ENCODE data around the gene TIAM2. TPM values are rescaled to one million over a fixed set of nuclear protein-coding genes. Genes with fewer than 3 reads are reported as not detected.
A peak's percentile ranks its signal among the peaks of the same experiment; 100 is the strongest.
"Not testable (repeated sequence)": the region's sequence is repeated elsewhere in the genome, so short reads cannot be mapped to it uniquely, and the experiment has no call there.

Gene TIAM2
- total and polyA plus RNA-seq, 2 donors: 12.1 to 26.8 TPM

DNA sequence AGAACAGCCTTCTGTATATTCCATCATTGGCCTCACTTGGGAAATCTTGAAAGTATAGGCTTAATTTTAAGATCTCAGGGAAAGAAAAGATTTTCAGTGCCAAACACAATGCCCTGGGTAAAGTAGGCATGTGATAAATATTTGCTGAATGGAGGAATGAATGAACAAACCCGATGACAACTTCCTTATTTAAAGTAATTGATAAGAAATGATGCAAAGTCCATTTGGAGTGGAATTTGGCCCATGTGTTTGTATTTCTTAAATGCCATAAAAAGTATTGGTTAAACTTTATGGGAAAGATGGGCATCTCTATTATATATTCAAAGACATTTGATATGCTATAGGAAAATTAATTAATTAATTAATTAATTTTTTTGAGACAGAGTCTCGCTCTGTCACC, 3.7 kb downstream of the TIAM2 start:
- Histone ChIP-seq H3K27ac (ENCODE audit: low read depth) (no peak overlapping the region), H3K4me3 (ENCODE audit: low read depth, low read length) (no peak overlapping the region), H3K4me1 (ENCODE audit: insufficient read depth) (no peaks in the 10 kb centered on the region), H3K36me3 (ENCODE audit: insufficient read depth) (no peaks in the 10 kb centered on the region)
- WGBS: 97% methylated on average over 2 of the region's 2 CpGs
- no peak for DNase-seq (ENCODE audit: extremely low spot score)

DNA sequence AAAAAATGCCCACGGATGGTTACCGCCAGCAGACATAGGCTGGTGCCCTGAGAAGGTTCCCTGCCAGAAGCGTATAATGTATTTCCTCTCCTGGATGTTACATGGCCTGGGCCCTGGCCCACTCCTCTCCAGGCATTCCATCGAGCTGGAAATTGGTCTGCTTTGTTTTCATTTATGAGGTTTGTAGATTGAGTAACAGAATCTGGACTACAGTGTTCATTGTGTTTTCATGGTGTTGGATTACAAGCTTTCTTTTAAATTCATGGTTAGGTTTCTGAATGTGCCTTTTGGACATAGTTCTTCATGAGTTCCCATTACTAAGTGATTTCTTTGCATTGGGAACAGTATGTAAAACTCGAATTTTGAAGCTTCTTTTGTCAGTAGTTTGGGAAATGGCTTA, 6.4 kb downstream of the TIAM2 start:
- 80% methylated on average over 5 of the region's 5 CpGs for WGBS
- H3K36me3 ChIP-seq (ENCODE audit: insufficient read depth): no peaks in the 10 kb centered on the region
- H3K4me1 ChIP-seq (ENCODE audit: insufficient read depth): no peaks in the 10 kb centered on the region
- H3K4me3 ChIP-seq (ENCODE audit: low read depth, low read length): no peak overlapping the region
- DNase-seq (ENCODE audit: extremely low spot score): no peak
- no peak overlapping the region for H3K27ac ChIP-seq (ENCODE audit: low read depth)

DNA sequence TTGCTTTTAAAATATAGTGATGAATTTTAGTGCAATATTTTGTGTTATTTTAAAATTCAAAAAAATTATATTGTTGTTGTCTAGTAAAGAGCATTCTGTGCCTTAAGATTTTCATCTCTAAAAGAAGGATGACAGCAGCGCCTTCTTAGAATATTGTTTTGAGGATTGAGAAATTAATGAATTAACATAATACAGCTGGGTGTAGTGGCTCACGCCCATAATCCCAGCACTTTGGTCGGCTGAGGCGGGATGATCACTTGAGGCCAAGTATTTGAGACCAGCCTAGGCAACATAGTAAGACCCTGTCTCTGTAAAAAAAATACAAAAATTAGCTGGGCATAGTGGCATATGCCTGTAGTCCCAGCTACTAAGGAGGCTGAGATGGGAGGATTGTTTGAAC, 6.8 kb downstream of the TIAM2 start:
- Histone ChIP-seq H3K4me1 (ENCODE audit: insufficient read depth) (no peaks in the 10 kb centered on the region), H3K27ac (ENCODE audit: low read depth) (no peak overlapping the region), H3K4me3 (ENCODE audit: low read depth, low read length) (no peak overlapping the region), H3K36me3 (ENCODE audit: insufficient read depth) (no peaks in the 10 kb centered on the region)
- WGBS: 93% methylated on average over 4 of the region's 4 CpGs
- DNase-seq (ENCODE audit: extremely low spot score): no peak

DNA sequence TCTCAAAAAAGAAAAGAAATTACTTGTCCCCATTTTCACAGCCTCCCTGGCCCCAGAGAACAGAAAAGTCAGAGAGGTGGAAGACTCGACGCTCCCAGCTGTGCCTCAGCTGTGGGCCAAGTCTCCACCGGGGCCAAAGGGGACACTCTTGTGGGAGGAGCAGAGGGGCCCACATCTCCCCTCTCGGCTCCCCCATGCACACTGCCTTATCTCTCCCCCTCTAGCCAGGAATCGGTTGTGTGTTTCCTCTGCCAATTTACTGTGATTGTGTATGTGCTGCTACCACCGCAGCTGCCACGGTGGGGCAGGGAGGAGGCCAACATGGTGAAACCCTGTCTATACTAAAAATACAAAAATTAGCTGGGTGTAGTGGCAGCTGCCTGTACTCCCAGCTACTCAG, 8.4 kb downstream of the TIAM2 start:
- no peak overlapping the region for H3K4me3 ChIP-seq (ENCODE audit: low read depth, low read length)
- no peaks in the 10 kb centered on the region for H3K36me3 ChIP-seq (ENCODE audit: insufficient read depth)
- no peak for DNase-seq (ENCODE audit: extremely low spot score)
- 57% methylated on average over 7 of the region's 7 CpGs for WGBS
- H3K27ac ChIP-seq (ENCODE audit: low read depth): no peak overlapping the region
- no peaks in the 10 kb centered on the region for H3K4me1 ChIP-seq (ENCODE audit: insufficient read depth)

DNA sequence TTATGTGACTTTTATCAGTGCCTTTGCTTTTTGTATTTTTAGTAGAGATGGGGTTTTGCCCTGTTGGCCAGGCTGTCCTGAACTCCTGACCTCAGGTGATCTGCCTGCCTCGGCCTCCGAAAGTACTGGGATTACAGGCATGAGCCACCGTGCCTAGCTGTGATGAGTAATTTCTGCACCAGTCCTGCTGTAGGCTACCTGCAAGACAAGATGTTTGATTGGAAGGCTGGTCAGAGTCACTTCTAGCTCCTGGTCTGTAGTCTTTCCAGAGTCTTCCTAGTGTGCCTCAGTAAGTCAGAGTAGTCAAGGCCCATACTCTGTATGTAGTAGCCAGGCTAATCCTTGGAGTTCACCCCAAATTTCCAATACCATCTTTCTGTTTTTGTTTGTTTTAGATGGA, 8.9 kb downstream of the TIAM2 start:
- no peak for DNase-seq (ENCODE audit: extremely low spot score)
- H3K27ac ChIP-seq (ENCODE audit: low read depth): no peak overlapping the region
- H3K36me3 ChIP-seq (ENCODE audit: insufficient read depth): no peaks in the 10 kb centered on the region
- no peaks in the 10 kb centered on the region for H3K4me1 ChIP-seq (ENCODE audit: insufficient read depth)
- H3K4me3 ChIP-seq (ENCODE audit: low read depth, low read length): no peak overlapping the region
- WGBS: 91% methylated on average over 3 of the region's 3 CpGs

DNA sequence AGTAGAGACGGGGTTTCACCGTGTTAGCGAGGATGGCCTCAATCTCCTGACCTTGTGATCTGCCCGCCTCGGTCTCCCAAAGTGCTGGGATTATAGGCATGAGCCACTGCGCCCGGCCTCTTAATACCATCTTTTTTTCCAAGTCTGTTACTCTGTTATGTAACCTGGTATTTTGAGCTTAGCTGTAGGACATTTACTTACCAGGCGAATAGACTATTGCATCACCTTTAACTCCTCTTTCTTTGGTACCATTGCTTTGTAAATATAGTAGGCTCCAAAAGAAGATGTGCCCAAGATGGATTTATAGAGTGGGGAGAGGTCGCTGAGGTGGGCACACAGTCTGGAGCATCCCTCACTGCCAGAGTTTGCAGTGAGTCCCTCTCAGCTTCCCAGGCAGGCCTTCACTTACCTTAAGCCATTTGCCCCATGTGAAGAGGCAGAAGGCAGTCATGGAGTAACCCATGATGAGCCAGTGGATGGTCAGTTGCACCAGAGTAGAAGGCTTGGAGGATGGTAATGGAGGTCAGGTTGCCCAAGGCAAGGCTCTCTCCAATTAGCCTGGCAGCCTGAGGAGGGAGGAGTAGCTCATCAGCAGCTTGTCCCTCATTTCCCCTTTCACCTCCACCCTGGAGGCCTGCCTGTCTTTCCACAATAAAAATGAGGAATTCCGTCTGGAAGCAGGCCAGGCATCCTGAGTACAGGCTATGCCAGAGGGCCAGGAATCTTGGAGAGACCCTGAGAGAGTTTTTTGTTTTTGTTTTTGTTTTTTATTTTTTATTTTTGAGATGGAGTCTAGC, 9.7 kb downstream of the TIAM2 start:
- H3K36me3 ChIP-seq (ENCODE audit: insufficient read depth): no peaks in the 10 kb centered on the region
- WGBS: 92% methylated on average over 10 of the region's 10 CpGs
- no peak for DNase-seq (ENCODE audit: extremely low spot score)
- H3K27ac ChIP-seq (ENCODE audit: low read depth): no peak overlapping the region
- no peak overlapping the region for H3K4me3 ChIP-seq (ENCODE audit: low read depth, low read length)
- H3K4me1 ChIP-seq (ENCODE audit: insufficient read depth): no peaks in the 10 kb centered on the region

DNA sequence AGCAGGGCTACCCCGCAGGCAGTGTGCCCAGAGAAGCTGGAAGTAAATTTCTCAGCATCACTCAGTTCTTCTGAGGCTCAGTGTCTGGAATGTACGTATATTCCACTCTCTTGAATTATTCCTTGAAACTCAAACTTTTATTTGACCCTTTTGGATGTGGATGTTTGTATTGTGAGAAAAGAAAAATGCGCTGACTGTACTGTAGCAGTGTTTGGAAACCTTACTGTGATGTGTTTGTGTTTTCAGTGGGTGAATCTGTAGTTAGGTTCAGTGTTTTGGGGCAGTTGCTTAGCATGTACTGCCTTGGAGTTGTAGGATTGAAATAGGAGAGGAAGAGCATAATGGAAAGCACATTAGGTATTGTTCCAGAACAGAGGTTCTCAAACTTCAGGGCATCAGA, 13.5 kb downstream of the TIAM2 start:
- WGBS: 69% methylated on average over 3 of the region's 3 CpGs
- Histone ChIP-seq H3K4me3 (ENCODE audit: low read depth, low read length) (no peak overlapping the region), H3K36me3 (ENCODE audit: insufficient read depth) (no peaks in the 10 kb centered on the region), H3K27ac (ENCODE audit: low read depth) (no peak overlapping the region), H3K4me1 (ENCODE audit: insufficient read depth) (no peaks in the 10 kb centered on the region)
- DNase-seq (ENCODE audit: extremely low spot score): no peak

DNA sequence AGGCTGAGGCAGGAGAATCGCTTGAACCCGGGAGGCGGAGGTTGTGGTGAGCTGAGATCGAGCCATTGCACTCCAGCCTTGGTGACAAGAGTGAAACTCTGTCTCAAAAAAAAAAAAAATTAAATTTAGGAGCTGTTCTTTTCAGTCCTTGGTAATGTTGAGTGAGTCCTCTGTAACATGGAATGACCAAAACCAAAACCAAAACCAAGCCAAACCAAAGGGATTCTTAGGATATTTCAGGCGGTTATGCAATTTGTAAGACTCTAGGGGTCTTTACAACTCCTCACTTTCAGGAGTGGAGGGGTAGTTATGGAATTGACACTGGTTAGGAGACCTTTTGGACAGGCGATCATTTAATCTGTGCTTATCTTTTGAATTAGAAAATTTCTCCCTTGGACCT, 15.8 kb downstream of the TIAM2 start:
- no peak for DNase-seq (ENCODE audit: extremely low spot score)
- 94% methylated on average over 6 of the region's 6 CpGs for WGBS
- Histone ChIP-seq H3K4me1 (ENCODE audit: insufficient read depth) (no peaks in the 10 kb centered on the region), H3K36me3 (ENCODE audit: insufficient read depth) (no peaks in the 10 kb centered on the region), H3K27ac (ENCODE audit: low read depth) (no peak overlapping the region), H3K4me3 (ENCODE audit: low read depth, low read length) (no peak overlapping the region)

DNA sequence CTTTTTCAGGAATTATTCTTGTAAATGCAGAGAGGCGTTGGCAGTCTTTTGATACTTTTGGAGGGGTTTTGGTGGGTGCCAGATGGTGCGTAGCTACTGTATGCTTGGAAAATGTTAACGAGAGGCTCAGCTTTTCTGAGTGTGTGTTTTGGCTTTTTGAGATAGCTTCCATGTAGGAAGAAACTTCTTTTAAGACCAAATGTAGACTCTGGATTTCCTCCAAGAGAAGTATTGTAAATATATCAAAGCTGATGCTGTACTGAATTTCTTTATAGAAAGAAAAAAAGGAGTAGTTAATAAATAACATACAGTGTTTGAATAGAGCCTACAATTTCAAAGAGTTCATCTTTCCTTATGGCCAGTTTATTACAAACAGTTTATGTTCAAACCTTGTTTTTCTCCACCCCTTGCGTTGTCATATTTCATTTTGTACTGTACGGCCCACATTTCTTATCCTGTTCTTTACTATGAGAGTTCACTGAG, 16.7 kb downstream of the TIAM2 start:
- DNase-seq (ENCODE audit: extremely low spot score): peak; percentile 58
- H3K36me3 ChIP-seq (ENCODE audit: insufficient read depth): no peaks in the 10 kb centered on the region
- no peak overlapping the region for H3K27ac ChIP-seq (ENCODE audit: low read depth)
- H3K4me3 ChIP-seq (ENCODE audit: low read depth, low read length): no peak overlapping the region
- WGBS: 36% methylated on average over 5 of the region's 5 CpGs
- H3K4me1 ChIP-seq (ENCODE audit: insufficient read depth): no peaks in the 10 kb centered on the region

DNA sequence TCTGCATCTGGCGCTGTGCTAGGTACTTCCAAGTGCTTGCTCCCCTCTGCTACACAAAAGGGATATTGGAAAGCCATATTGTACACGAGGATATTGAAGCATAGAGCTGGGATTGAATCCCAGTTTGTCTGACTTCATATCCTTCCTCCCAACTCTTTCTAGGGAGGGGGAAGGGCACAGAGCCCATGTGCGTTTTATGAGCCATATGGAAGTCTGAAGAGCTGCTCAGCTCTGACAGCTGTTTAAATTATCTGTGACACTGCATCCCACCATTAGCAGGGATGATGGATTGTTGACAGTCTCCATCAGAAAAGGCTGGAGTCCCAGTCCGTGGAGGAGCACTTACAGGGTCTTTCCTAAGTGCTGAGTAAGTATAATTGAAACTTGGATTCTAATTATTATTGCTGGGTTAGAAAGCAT, 18.4 kb downstream of the TIAM2 start:
- Histone ChIP-seq H3K4me3 (ENCODE audit: low read depth, low read length) (no peak overlapping the region), H3K27ac (ENCODE audit: low read depth) (no peak overlapping the region), H3K36me3 (ENCODE audit: insufficient read depth) (no peaks in the 10 kb centered on the region), H3K4me1 (ENCODE audit: insufficient read depth) (no peaks in the 10 kb centered on the region)
- 36% methylated on average over 4 of the region's 4 CpGs for WGBS
- no peak for DNase-seq (ENCODE audit: extremely low spot score)

DNA sequence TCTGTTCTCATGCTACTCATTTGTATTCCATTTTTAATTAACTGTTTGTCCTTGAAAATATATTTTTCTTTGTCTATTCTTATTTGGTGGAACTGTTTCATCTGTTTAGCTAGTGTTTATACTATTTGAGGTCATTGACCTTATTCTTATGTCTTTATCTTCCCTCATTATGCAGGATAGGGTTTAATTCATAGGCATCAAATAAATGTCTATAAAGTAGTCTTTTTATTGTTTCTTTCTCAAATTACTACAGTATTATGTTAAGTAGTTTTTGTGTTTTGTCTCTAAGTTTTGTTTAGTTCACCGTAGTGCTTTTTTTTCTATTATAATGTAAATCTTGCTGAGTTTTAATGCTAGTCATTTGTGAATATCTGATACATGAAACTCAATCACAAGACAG, 19.0 kb downstream of the TIAM2 start:
- no peak overlapping the region for H3K27ac ChIP-seq (ENCODE audit: low read depth)
- 65% methylated on average over 1 of the region's 1 CpG for WGBS
- no peaks in the 10 kb centered on the region for H3K36me3 ChIP-seq (ENCODE audit: insufficient read depth)

DNA sequence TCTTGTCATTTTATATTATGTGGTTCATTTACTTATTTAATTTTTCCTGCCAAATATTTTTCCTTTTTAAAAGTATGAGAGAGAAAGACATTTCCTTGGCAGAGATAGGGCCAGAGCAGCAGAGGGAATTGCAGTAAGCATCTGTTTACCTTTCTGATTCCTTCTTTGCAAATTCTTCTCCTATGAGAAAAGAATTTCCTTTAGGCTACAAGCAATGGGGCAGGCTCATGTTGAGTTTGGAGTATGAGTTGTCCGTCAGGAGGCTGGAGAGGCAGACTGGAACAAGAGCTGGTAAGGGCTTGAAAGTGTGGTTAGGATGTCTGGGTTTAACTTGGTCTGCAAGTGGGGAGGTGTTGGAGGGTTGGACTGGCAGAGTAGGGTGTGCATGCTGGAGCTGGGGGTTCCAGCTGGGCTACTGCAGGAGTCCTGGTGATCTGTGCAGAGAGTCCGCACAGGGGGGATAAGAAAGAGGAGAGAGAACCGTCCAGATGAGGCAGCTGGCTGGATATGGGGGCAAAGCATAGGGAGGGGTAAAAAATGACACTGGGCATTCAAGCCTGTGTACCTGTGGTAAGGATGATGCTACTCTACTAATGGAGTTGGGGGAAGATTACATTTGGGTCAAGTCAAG, 19.7 kb downstream of the TIAM2 start:
- no peak for DNase-seq (ENCODE audit: extremely low spot score)
- WGBS: 75% methylated on average over 3 of the region's 3 CpGs
- Histone ChIP-seq H3K27ac (ENCODE audit: low read depth) (no peak overlapping the region), H3K4me1 (ENCODE audit: insufficient read depth) (no peaks in the 10 kb centered on the region), H3K36me3 (ENCODE audit: insufficient read depth) (no peaks in the 10 kb centered on the region), H3K4me3 (ENCODE audit: low read depth, low read length) (no peak overlapping the region)

More for the DNA sequence above, 19.0 kb downstream of the TIAM2 start:
- Histone ChIP-seq H3K4me3 (ENCODE audit: low read depth, low read length) (no peak overlapping the region), H3K4me1 (ENCODE audit: insufficient read depth) (no peaks in the 10 kb centered on the region)
- DNase-seq (ENCODE audit: extremely low spot score): no peak

DNA sequence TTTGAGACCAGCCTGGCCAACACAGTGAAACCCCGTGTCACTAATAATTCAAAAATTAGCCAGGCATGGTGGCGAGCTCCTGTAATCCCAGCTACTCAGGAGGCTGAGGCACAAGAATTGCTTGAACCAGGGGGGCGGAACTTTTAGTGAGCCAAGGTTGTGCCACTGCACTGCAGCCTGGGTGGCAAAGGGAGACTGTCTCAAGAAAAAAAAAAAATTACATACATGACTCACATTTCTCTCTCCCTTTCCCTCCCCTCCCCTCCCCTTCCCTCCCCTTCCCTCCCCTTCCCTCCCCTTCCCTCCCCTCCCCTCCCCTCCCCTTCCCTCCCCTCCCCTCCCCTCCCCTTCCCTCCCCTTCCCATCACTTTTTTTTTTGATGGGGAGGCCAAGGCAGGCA, 23.3 kb downstream of the TIAM2 start:
- H3K4me1 ChIP-seq (ENCODE audit: insufficient read depth); H3K4me3 ChIP-seq (ENCODE audit: low read depth, low read length); H3K36me3 ChIP-seq (ENCODE audit: insufficient read depth); DNase-seq (ENCODE audit: extremely low spot score); H3K27ac ChIP-seq (ENCODE audit: low read depth): not testable (repeated sequence)
- 98% methylated on average over 3 of the region's 3 CpGs for WGBS

DNA sequence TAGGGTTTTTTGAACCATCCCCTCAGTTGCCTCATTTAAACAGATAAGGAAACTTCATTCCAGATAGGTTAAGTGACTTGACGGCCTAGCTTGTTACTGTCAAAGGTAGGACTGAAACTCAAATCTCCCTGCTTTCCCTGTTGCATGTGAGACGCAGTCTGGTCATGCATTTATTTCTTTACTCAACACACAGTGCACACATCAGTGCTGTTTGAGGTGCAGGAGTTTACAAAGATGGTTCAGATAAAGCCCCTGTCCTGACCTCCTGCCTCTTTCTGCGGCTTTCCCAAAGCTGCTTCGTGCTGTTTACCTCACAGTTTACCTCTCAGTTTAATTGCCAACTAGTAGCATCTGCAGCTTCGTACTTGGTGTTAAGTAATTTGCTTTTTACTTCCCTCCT, 26.6 kb downstream of the TIAM2 start:
- H3K4me3 ChIP-seq (ENCODE audit: low read depth, low read length): no peak overlapping the region
- H3K4me1 ChIP-seq (ENCODE audit: insufficient read depth): no peaks in the 10 kb centered on the region
- no peak overlapping the region for H3K27ac ChIP-seq (ENCODE audit: low read depth)
- no peaks in the 10 kb centered on the region for H3K36me3 ChIP-seq (ENCODE audit: insufficient read depth)
- DNase-seq (ENCODE audit: extremely low spot score): no peak
- 73% methylated on average over 5 of the region's 5 CpGs for WGBS
